Measurements from ENCODE around the gene CRABP1. TPM values are rescaled to one million over a fixed set of nuclear protein-coding genes. Genes with fewer than 3 reads are reported as not detected.

The CRABP1 gene
- polyA plus RNA-seq, 3 donors = not detected

- Mint-ChIP-seq H3K36me3 (no peaks in the 10 kb centered on the region), H3K27me3 (ENCODE audit: low read depth in 3 of 3) (peaks cover 0 to 7% (median 0%) of the 10 kb centered on the region in 3 donors), H3K4me3 (no peak overlapping the region), H3K9me3 (no peaks in the 10 kb centered on the region), H3K4me1 (no peaks in the 10 kb centered on the region), H3K27ac (no peak overlapping the region)
- WGBS (ENCODE audit: insufficient coverage) = 93% methylated on average over 7 of the region's 7 CpGs
- no peak for DNase-seq
- TF ChIP-seq, protein P1, sequence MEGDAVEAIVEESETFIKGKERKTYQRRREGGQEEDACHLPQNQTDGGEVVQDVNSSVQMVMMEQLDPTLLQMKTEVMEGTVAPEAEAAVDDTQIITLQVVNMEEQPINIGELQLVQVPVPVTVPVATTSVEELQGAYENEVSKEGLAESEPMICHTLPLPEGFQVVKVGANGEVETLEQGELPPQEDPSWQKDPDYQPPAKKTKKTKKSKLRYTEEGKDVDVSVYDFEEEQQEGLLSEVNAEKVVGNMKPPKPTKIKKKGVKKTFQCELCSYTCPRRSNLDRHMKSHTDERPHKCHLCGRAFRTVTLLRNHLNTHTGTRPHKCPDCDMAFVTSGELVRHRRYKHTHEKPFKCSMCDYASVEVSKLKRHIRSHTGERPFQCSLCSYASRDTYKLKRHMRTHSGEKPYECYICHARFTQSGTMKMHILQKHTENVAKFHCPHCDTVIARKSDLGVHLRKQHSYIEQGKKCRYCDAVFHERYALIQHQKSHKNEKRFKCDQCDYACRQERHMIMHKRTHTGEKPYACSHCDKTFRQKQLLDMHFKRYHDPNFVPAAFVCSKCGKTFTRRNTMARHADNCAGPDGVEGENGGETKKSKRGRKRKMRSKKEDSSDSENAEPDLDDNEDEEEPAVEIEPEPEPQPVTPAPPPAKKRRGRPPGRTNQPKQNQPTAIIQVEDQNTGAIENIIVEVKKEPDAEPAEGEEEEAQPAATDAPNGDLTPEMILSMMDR (IDR thresholded peaks at IDR 0.05) = no peak
- Histone ChIP-seq H3K27me3 (ENCODE audit: control insufficient read depth in 2 of 2, insufficient read depth in 2 of 2, low read length in 2 of 2) (no peaks in the 10 kb centered on the region), H2AFZ (ENCODE audit: insufficient read depth, low read depth, low read length, poor library complexity, severe bottlenecking) (no peak overlapping the region), H3K79me2 (ENCODE audit: insufficient read depth, low read length) (no peaks in the 10 kb centered on the region), H3K27ac (ENCODE audit: low read depth in 1 of 2, low read length in 2 of 2) (no peak overlapping the region), H3K9ac (ENCODE audit: insufficient read depth, low read length, poor library complexity, severe bottlenecking) (peak overlapping the region; percentile 4), H3K36me3 (replicated peaks in 1 of 2; ENCODE audit: control insufficient read depth in 1 of 2, insufficient read depth in 2 of 2, low read length in 2 of 2) (no peaks in the 10 kb centered on the region), H3K9me3 (replicated peaks in 1 of 2; ENCODE audit: control insufficient read depth in 1 of 2, insufficient read depth in 1 of 2, low read length in 2 of 2) (no peaks in the 10 kb centered on the region), H3K4me1 (ENCODE audit: control insufficient read depth in 1 of 2, insufficient read depth in 2 of 2, low read length in 2 of 2) (no peaks in the 10 kb centered on the region), H3K4me2 (replicated peaks; ENCODE audit: extremely low read depth, low read length, poor library complexity, severe bottlenecking) (no peak overlapping the region), H4K20me1 (ENCODE audit: insufficient read depth, low read length) (no peaks in the 10 kb centered on the region), H3K4me3 (replicated peaks in 1 of 3; ENCODE audit: low read depth in 2 of 3, low read length in 3 of 3) (no peak overlapping the region)
- intact Hi-C loops (cut with micrococcal nuclease) = no loop called here
These were observed 26.0 kb upstream of the CRABP1 start for GRCh38 chr15:78314181-78314581.

DNA sequence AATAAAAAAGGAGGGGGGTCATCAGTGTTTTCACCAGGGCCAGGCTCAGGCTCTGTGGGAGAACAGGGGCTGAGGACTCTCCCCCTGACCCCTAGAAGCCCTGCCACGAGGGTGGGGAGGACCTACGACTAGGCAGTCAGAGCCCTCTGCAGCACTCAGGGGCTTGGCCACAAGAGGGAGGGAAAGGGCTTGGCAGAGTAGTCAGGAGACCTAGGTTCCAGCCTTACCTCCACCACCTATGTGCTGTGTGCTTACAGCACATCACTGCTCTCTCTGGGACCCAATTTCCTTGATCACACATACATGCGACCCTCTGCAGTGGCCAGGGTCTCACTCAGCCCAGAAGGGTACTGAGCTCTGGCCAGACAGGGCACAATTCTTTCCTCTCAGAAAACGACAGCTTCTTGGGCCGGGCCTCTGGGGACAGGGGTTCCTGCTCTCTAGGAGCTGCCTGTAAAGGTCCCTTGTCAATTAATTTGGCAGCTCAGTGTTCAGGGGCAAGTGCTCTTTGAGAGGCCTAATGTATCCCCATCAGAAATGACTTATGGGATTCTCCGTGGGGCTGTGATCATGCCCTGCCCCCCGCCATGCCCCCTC lies 24.4 kb upstream of the CRABP1 start:
- no peaks in the 10 kb centered on the region for H3K36me3 Mint-ChIP-seq
- Histone ChIP-seq H2AFZ (ENCODE audit: insufficient read depth, low read depth, low read length, poor library complexity, severe bottlenecking) (no peak overlapping the region), H3K36me3 (replicated peaks in 1 of 2; ENCODE audit: control insufficient read depth in 1 of 2, insufficient read depth in 2 of 2, low read length in 2 of 2) (no peaks in the 10 kb centered on the region), H3K27ac (ENCODE audit: low read depth in 1 of 2, low read length in 2 of 2) (no peak overlapping the region), H3K9ac (ENCODE audit: insufficient read depth, low read length, poor library complexity, severe bottlenecking) (no peak overlapping the region), H3K4me2 (replicated peaks; ENCODE audit: extremely low read depth, low read length, poor library complexity, severe bottlenecking) (no peak overlapping the region), H3K27me3 (ENCODE audit: control insufficient read depth in 2 of 2, insufficient read depth in 2 of 2, low read length in 2 of 2) (no peaks in the 10 kb centered on the region), H4K20me1 (ENCODE audit: insufficient read depth, low read length) (no peaks in the 10 kb centered on the region), H3K9me3 (replicated peaks in 1 of 2; ENCODE audit: control insufficient read depth in 1 of 2, insufficient read depth in 1 of 2, low read length in 2 of 2) (no peaks in the 10 kb centered on the region), H3K4me1 (ENCODE audit: control insufficient read depth in 1 of 2, insufficient read depth in 2 of 2, low read length in 2 of 2) (no peaks in the 10 kb centered on the region), H3K79me2 (ENCODE audit: insufficient read depth, low read length) (no peaks in the 10 kb centered on the region), H3K4me3 (replicated peaks in 1 of 3; ENCODE audit: low read depth in 2 of 3, low read length in 3 of 3) (no peak overlapping the region)
- intact Hi-C loops (cut with micrococcal nuclease) = no loop called here
- no peaks in the 10 kb centered on the region for H3K4me1 Mint-ChIP-seq
- no peak for DNase-seq
- TF ChIP-seq, protein P1 (IDR thresholded peaks at IDR 0.05) = no peak
- H3K9me3 Mint-ChIP-seq = no peaks in the 10 kb centered on the region
- no peak overlapping the region for H3K4me3 Mint-ChIP-seq
- 92% methylated on average over 5 of the region's 7 CpGs for WGBS (ENCODE audit: insufficient coverage)
- H3K27ac Mint-ChIP-seq = no peak overlapping the region
- peaks cover 0 to 8% (median 0%) of the 10 kb centered on the region in 3 donors for H3K27me3 Mint-ChIP-seq (ENCODE audit: low read depth in 3 of 3)
